ENCODE data around the gene TUBB4B.

GRCh38 chr9:137251194-137251461 is 10.0 kb downstream of the TUBB4B start, which contains the start of gene STPG3:
- TF ChIP-seq CTCF (conservative IDR thresholded peaks at IDR 0.05 in 1 of 2, IDR thresholded peaks at IDR 0.05 in 1 of 2; ENCODE audit: extremely low read depth in 1 of 2, insufficient read depth in 1 of 2, low read depth in 1 of 2, low read length in 2 of 2) (no peak), EZH2 (IDR thresholded peaks at IDR 0.05; ENCODE audit: borderline replicate concordance, low read length) (no peak)
